Liver (tissue), 9 donors: Measurements from ENCODE around the gene CKAP5. TPM values are rescaled to one million over a fixed set of nuclear protein-coding genes. Genes with fewer than 3 reads are reported as not detected.

Experiments used
- DNase-seq: peaks from one replicate; pipeline ENCODE4 v3.0.0-alpha.2; 2017; ENCODE audit warnings: low spot score
- H3K27ac ChIP-seq, 2 donors: one replicate each; pipeline ENCODE4 v1.7.0; 2013; ENCODE audit warnings: inconsistent platforms in 2 of 2, low read length in 2 of 2, control low read depth in 1 of 2, low read depth in 1 of 2, mild to moderate bottlenecking in 1 of 2
- H3K27me3 ChIP-seq, 4 donors: one replicate each; pipeline versions ENCODE4 v1.6.1 to v1.7.0; 2013; ENCODE audit warnings: low read length in 3 of 4, inconsistent platforms in 1 of 4, mild to moderate bottlenecking in 1 of 4, moderate library complexity in 1 of 4; ENCODE audit not compliant: control insufficient read depth in 4 of 4, insufficient read depth in 4 of 4
- H3K36me3 ChIP-seq, 4 donors: one replicate each; pipeline versions ENCODE4 v1.6.1 to v1.7.0; 2013; ENCODE audit warnings: low read length in 3 of 4, mild to moderate bottlenecking in 3 of 4, low read depth in 1 of 4, moderate library complexity in 1 of 4; ENCODE audit not compliant: control insufficient read depth in 4 of 4, insufficient read depth in 3 of 4
- H3K4me1 ChIP-seq, 4 donors: one replicate each; pipeline versions ENCODE4 v1.6.1 to v1.7.0; 2013; ENCODE audit warnings: low read length in 3 of 4, mild to moderate bottlenecking in 3 of 4, moderate library complexity in 1 of 4; ENCODE audit not compliant: control insufficient read depth in 4 of 4, insufficient read depth in 4 of 4
- H3K4me3 ChIP-seq, 3 donors: one replicate each; pipeline versions ENCODE4 v1.6.1 to v1.7.0; 2013; ENCODE audit warnings: low read length in 3 of 3, control low read depth in 1 of 3, low read depth in 1 of 3, mild to moderate bottlenecking in 1 of 3
- H3K9ac ChIP-seq, 2 donors: one replicate each; pipeline ENCODE4 v1.7.0; 2013; ENCODE audit warnings: low read length in 2 of 2, mild to moderate bottlenecking in 2 of 2, moderate library complexity in 2 of 2, control low read depth in 1 of 2, low read depth in 1 of 2
- H3K9me3 ChIP-seq, 4 donors: one replicate each; pipeline versions ENCODE4 v1.6.1 to v1.7.0; 2013; ENCODE audit warnings: low read length in 3 of 4; ENCODE audit not compliant: control insufficient read depth in 4 of 4
- CTCF ChIP-seq: fragments of 150-350 bp; IDR thresholded peaks from 2 replicates; pipeline ENCODE4 v1.5.1; 2017; ENCODE audit warnings: improper control_type of control experiment, low read depth, low read length; ENCODE audit not compliant: missing input control
- EGR1 ChIP-seq, 2 donors: IDR thresholded peaks; 2 replicates each; pipeline ENCODE4 v1.6.1; 2016 to 2018; ENCODE audit warnings: antibody characterized with exemption in 2 of 2, low read depth in 2 of 2
- FOXA1 ChIP-seq: IDR thresholded peaks from 2 replicates; pipeline ENCODE4 v1.6.1; 2016; ENCODE audit warnings: antibody characterized with exemption
- HNF4A ChIP-seq, 2 donors: conservative IDR thresholded peaks; 2 replicates each; pipeline ENCODE4 v1.6.1; 2016; ENCODE audit warnings: antibody characterized with exemption in 2 of 2, mild to moderate bottlenecking in 2 of 2
- HNF4G ChIP-seq: IDR thresholded peaks from 2 replicates; pipeline ENCODE4 v1.6.1; 2016; ENCODE audit warnings: antibody characterized with exemption
- JUND ChIP-seq, 2 donors: IDR thresholded peaks; 2 replicates each; pipeline ENCODE4 v1.6.1; 2016; ENCODE audit warnings: antibody characterized with exemption in 2 of 2
- MAX ChIP-seq: IDR thresholded peaks from 2 replicates; pipeline ENCODE4 v1.6.1; 2016; ENCODE audit warnings: antibody characterized with exemption
- RAD21 ChIP-seq, 2 donors: IDR thresholded peaks; 2 replicates each; pipeline ENCODE4 v1.6.1; 2016; ENCODE audit warnings: antibody characterized with exemption in 2 of 2, mild to moderate bottlenecking in 2 of 2
- REST ChIP-seq: IDR thresholded peaks from 2 replicates; pipeline ENCODE4 v1.6.1; 2016; ENCODE audit warnings: antibody characterized with exemption, mild to moderate bottlenecking
- RXRA ChIP-seq, 2 donors: IDR thresholded peaks; 2 replicates each; pipeline ENCODE4 v1.6.1; 2017 to 2018; ENCODE audit warnings: antibody characterized with exemption in 2 of 2, mild to moderate bottlenecking in 1 of 2
- SP1 ChIP-seq: IDR thresholded peaks from 2 replicates; pipeline ENCODE4 v1.6.1; 2018; ENCODE audit warnings: antibody characterized with exemption, mild to moderate bottlenecking
- YY1 ChIP-seq: IDR thresholded peaks from 2 replicates; pipeline ENCODE4 v1.6.1; 2016; ENCODE audit warnings: antibody characterized with exemption, mild to moderate bottlenecking
- ZBTB33 ChIP-seq: IDR thresholded peaks from 2 replicates; pipeline ENCODE4 v1.6.1; 2016; ENCODE audit warnings: antibody characterized with exemption
- WGBS: extraction: QIAGEN DNeasy Blood & Tissue Kit; methylation state at CpG from one replicate; pipeline ENCODE4 v1.1.7; 2013; 5-methylcytosine and 5-hydroxymethylcytosine counted together
- polyA plus RNA-seq, 2 donors: library from polyadenylated mRNA; stranded (reverse) in 1 of 2; unstranded in 1 of 2; fragments of 200-250 nt in 1 of 2; fragments of >200 nt in 1 of 2; fragmentation: Nextera tagmentation in 1 of 2; extraction: Ambion mirVana in 1 of 2; gene quantifications; one replicate each; pipeline versions ENCODE4 v1.2.1 to v1.2.3, GENCODE V29; 2013 to 2015
- total RNA-seq, 2 donors: library from RNA; depleted of rRNA; stranded (reverse); fragments of >200 nt; gene quantifications; one replicate each; pipeline ENCODE4 v1.2.3, GENCODE V29; 2014
- donor health status: healthy.
- donor health status: healthy.
- donor health status: healthy.
- donor health status: healthy.
- donor health status: healthy.

The CKAP5 gene
- total and polyA plus RNA-seq, 4 donors: 6.1 to 70.4 (median 15.4) TPM

GRCh38 chr11:46865340-46865739, 19.3 kb upstream of the CKAP5 start:
- H3K4me1 ChIP-seq: no peaks in the 10 kb centered on the region
- WGBS: 86% methylated on average over 2 of the region's 2 CpGs
- no peak for DNase-seq
- no peaks in the 10 kb centered on the region for H3K27me3 ChIP-seq
- H3K36me3 ChIP-seq: peaks cover 0 to 2% (median 0%) of the 10 kb centered on the region in 4 donors
- no peaks in the 10 kb centered on the region for H3K9me3 ChIP-seq
- H3K9ac ChIP-seq: no peak overlapping the region
- H3K27ac ChIP-seq: no peak overlapping the region
- H3K4me3 ChIP-seq: no peak overlapping the region
- TF ChIP-seq HNF4A (conservative IDR thresholded peaks at IDR 0.05) (no peak), MAX (no peak), SP1 (no peak), ZBTB33 (no peak)

- TF ChIP-seq CTCF (no peak), RXRA (IDR thresholded peaks at IDR 0.05) (no peak), REST (no peak), HNF4G (no peak), YY1 (no peak), RAD21 (IDR thresholded peaks at IDR 0.05) (no peak), HNF4A (conservative IDR thresholded peaks at IDR 0.05) (no peak), EGR1 (IDR thresholded peaks at IDR 0.05; ENCODE audit: low read depth in 2 of 2) (no peak), JUND (IDR thresholded peaks at IDR 0.05) (no peak), MAX (no peak), FOXA1 (no peak)
- Histone ChIP-seq H3K27me3 (no peaks in the 10 kb centered on the region), H3K36me3 (no peaks in the 10 kb centered on the region)
These were observed 14.1 kb upstream of the CKAP5 start for GRCh38 chr11:46860218-46860617.

More at GRCh38 chr11:46860218-46860617, 14.1 kb upstream of the CKAP5 start:
- Histone ChIP-seq H3K9me3 (no peaks in the 10 kb centered on the region), H3K27ac (no peak overlapping the region), H3K4me3 (no peak overlapping the region), H3K4me1 (peaks cover 0 to 3% (median 0%) of the 10 kb centered on the region in 4 donors), H3K9ac (no peak overlapping the region)
- 88% methylated on average over 4 of the region's 4 CpGs for WGBS
- no peak for DNase-seq
